ENCODE data around the gene SLC1A3.

GRCh38 chr5:36706662-36707061 is 100.3 kb downstream of the SLC1A3 start:
- TF ChIP-seq POLR2A (IDR thresholded peaks at IDR 0.05) (no peak), CTCF (IDR thresholded peaks at IDR 0.05) (no peak)
